Stimulated activated CD8-positive, alpha-beta memory T cell treated with anti-CD3 and anti-CD28 coated beads, Interleukin-7, amount 100 ng/mL, for 24 hours (primary cell): ENCODE measurements around the gene DHRS1.

ENCODE experiments used
- DNase-seq: peaks from one replicate; pipeline ENCODE4 v3.0.0-alpha.2; 2020; ENCODE audit warnings: low read depth

DHRS1 gene

DNA sequence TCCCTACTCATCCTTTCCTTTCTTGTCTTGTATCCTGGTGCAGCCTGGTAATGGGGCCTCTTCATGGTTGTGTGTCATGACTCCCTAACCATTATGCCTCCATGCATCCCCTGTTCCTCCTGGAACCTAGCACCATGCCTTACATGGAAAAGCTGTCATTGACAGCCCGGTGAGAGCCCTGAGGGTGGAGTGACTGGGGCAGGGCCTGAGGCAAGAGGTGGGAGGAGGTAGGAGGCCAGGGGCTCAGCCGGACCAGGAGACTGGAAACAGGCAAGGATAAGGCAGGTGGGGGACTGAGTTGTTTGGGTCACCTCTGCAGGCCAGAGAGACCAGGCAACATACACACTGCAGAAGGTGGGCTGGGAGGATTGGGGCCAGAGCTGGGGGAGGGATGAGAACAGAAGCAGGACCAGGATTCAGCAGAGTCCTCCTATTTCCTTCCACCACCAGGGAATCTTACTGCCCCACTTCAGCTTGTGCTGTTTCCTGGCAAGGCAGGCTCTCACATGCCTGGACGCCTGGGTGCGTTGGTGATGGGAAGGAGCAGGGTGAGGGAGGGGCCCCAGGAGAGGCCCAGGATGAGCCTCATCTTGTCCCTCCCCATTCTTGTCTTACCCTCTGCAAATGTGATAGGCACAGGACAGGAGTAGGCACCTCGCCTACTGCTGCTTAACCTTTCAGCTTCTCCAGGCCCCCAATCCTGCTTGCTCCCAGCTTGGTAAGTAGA is 10.1 kb upstream of the DHRS1 start, which contains the start of gene LTB4R2:
LTB4R2 (plus strand) TSS at position 603 of the 727 bp plus-strand sequence. CDS start 525 bp downstream, outside the sequence.
- DNase-seq, result no peak

- DNase-seq, result no peak
These were observed 9.0 kb upstream of the DHRS1 start for GRCh38 chr14:24308342-24309124.

DNA sequence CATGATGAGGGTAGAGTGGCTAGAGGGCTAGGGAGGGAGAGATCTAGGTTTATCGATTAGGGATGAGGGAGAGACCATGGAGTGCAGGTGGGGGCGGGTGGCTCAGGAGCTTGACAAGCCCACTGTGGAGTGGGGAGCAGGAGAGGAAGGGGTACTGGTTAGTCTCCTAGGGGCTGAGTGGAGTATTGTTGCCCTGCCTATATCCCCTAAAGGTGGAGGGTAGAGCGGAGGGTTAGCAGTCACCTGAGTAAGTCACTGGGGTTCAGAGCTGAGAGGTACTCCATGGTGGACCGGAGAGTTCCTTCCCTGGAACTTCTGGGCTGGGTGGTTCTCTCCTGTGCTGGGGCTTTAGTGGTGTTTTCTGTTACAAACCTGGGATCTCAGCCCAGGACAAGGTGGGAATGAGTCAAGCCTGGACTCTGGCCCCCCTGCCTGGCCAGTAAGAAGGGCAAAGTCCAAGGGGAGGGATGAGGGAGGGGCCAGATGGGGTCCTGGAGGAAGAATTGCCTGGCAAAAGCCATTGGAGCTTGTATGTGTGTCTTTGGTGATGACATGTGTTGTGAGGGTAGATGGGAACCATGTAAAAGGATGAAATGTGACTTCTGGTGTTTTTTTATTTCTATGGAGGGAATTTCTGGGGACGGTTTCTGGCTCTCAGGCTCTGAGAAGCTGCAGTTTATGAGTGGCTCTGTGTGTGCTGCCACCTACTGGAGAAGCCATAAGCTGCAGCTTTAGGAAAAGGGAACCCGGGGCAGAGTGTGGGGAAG is 8.2 kb upstream of the DHRS1 start, which contains the start of gene CIDEB:
CIDEB (minus strand) TSS at position 403 of the 767 bp plus-strand sequence; CDS start at position 284, 119 bp downstream.
- DNase-seq, result no peak

- no peak for DNase-seq
These were observed 7.6 kb upstream of the DHRS1 start for GRCh38 chr14:24307156-24307574.

DNA sequence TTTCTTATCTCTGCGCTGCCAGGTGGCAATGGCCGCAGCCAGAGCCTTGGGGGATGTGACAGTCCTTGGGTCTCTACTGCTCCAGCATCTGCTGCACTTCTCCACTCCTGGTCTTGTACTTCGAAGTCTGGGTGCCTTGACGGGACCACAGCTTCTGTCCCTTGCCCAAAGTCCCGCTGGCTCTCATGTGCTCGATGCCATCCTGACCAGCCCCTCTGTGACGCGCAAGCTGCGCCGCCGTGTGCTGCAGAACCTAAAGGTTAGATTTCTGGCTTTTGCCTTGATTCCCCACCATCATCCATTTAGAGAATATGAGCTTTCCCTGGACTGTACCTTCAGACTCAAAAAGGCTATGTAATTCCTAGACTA is 4.4 kb upstream of the DHRS1 start:
- no peak for DNase-seq

DNA sequence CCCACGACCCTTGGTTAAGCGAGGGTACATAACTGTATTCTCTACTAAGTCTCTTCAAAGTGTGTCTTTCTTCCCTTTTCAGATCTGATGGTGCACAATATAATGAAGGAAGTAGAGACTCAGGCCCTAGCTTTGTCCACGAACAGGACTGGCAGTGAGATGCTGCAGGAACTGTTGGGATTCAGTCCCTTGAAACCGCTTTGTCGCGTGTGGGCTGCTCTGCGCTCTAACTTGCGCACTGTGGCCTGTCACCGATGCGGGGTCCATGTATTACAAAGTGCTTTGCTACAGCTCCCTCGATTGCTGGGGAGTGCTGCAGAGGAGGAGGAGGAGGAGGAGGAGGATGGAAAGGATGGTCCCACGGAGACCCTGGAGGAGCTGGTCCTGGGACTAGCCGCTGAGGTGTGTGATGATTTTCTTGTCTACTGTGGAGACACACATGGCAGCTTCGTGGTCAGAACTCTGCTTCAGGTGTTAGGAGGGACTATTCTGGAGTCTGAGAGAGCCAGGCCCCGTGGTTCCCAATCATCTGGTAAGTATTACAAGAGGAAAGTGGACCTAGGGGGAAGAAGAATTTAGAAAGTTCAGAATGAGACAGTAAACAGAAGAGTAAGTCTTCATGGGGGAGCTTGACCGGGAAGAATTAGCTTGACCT is 873 bp upstream of the DHRS1 start:
- DNase-seq, result no peak

GRCh38 chr14:24298892-24299254 is 707 bp downstream of the DHRS1 start:
- DNase-seq, result no peak

- no peak for DNase-seq
These were observed 2.2 kb downstream of the DHRS1 start for GRCh38 chr14:24297190-24297964.

- DNase-seq, result no peak
These were observed 3.0 kb downstream of the DHRS1 start for GRCh38 chr14:24296341-24297157.

DNA sequence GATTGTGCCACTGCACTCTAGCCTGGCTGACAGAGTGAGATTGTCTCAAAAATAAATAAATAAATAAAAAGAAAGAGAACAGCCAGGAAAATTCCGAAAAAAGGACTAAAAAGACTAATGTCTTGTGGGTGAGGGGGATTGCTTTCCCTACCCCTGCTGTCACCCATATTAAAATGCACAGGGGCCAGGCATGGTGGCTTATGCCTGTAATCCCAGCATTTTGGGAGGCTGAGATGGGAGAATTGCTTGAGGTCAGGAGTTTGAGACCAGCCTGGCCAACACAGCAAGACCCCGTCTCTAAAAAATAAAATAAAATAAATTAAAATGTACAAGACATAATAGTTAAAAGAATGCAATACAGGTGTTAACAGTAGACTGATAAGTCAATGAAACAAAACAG is 6.1 kb downstream of the DHRS1 start:
- DNase-seq, result no peak

DNA sequence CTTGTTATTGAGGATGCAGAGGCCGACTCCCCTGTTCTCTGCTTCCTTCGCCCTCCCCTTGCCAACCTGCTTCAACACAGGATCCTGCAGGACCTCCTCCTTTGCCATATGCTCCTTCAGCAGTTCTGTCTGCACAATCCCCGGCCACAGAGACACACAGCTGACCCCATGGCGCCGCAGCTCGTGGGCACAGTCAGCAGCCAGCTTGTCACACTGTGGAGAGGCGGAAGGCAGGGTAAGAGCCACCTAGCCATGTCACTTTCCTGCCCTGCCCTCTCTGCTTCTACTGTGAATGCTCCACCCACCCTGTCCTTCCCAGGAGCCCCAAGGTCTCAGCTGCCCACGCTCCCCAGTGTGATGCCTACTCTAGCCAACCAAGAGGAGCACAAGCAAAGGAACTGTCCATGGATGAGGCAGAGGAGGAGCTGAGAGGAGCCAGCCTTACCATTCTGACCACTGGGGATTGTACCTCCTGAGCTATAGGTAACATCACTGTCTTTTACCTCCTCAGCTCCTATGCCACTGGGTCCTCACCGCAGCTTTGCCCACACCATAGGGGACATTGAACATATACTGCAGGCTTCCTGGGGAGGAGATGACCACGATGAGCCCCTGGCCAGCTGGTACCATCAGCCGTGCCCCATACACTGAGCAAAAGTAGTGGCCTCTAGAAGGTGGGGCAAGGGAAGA is 7.3 kb downstream of the DHRS1 start:
- DNase-seq, result no peak

- no peak for DNase-seq
These were observed 8.0 kb downstream of the DHRS1 start for GRCh38 chr14:24291446-24292117.

DNA sequence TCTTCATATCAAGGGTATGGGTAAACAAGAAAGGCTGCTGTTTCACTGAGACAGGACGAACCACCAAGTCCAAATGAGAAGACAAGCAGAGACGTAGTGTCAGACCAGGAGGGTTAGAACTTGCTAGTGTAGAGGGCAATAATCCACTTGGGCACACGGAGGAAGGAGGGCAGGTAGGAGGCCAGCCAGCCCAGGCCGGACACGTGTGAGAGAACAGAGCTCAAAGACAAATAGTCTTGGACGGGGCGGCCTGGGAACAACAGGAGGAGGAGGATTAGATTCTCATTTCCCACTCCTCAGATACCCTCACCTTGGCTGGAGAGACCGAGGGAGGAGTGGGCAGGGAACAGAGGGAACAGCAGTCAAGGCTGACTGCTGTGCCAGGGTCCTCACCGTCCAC is 8.8 kb downstream of the DHRS1 start:
- DNase-seq, result no peak

DNA sequence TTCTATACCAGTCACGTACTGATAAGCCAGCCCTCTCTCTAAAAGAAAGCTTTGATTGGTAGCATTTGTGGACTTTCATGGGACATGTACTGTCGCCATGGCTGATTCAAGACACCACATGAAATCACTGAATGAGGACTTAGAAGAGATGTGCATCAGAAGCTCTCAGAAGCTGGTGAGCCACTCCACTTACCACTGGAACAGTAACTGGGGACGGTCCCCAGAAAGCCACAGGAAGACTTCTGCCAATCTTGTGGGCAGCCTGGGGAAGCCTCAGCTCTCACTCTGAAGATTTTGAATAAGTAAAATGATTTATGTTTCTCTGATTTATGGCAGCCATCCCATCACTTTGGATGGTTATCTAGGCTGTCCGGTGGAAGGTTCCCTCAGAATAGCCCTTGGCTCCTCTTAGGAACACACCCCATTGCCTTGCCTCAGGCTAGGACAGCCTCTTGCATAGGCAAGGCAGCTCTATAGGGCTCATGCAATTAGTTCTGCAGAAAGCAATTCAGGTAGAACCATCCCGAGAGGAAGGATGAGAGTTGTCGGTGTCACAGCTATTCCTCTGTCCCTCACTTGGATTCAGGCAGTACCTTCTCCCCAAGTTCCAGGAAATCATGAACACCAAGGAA is 9.8 kb downstream of the DHRS1 start:
- DNase-seq, result no peak

DNA sequence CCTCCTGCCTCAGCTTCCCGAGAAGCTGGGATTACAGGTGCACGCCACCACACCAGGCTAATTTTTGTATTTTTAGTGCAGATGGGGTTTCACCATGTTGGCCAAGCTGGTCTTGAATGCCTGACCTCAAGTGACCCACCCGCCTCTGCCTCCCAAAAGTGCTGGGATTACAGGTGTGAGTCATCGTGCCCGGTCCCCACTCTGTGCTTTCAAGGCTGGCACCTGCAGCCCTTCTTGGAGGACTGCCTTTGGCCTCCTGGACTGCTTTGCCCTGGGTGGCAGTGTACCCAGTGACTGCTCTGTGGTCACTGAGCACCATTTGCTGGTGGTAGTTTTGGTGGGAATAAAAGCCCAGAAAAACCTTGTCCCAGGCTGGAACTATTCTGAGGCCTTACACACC is 12.6 kb downstream of the DHRS1 start:
- DNase-seq, result no peak

GRCh38 chr14:24285351-24285750 is 14.2 kb downstream of the DHRS1 start:
- DNase-seq, result no peak

GRCh38 chr14:24284501-24285035 is 15.0 kb downstream of the DHRS1 start:
- no peak for DNase-seq

DNA sequence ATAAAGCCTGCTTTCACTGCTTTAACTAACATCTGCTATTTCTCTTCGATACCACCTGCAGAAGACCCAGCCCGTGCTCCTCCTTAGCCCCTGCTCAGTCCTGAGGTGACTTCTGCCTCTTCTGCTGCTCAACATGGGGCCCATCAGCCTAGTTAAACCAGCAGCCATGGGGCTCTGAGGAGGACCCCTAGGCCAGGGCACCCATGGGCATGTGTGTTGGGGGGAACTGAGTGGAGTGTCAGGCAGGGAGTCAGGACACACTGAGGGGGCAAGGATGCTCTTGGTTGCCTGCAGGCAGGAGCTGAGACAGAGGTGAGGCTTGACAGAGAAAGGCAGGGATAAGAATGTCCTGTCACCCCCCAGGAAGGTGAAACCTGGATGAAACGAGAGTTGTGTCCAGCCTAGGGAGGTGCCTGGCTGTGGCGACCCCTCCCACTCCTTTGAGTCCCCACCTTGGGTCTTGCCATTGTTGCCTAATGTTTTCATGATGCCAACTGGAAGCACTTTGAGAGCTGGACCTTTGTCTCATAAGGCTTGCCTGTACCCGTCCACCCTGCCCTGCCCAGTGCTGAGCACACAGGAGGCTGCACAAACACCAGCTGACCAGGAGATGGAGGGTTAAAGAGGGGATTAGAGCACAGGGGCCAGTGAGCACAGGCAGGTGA is 15.7 kb downstream of the DHRS1 start:
- DNase-seq, result no peak
